ENCODE measurements around the gene TSSK6.
A peak's percentile ranks its signal among the peaks of the same experiment; 100 is the strongest.

TSSK6 gene

GRCh38 chr19:19540064-19540714 is 24.8 kb upstream of the TSSK6 start:
- Mint-ChIP-seq H3K27ac (peak overlapping the region; percentile 42), H3K4me1 (peaks cover 20 to 29% of the 10 kb centered on the region in 2 donors), H3K27me3 (peaks cover 52 to 69% of the 10 kb centered on the region in 2 donors), H3K4me3 (peak overlapping the region; percentile 76 to 84), H3K36me3 (peaks cover 10 to 13% of the 10 kb centered on the region in 2 donors), H3K9me3 (no peaks in the 10 kb centered on the region)
- peak; percentile 27 to 50 for ATAC-seq (replicated peaks)
- DNase-seq: peak; percentile 41

DNA sequence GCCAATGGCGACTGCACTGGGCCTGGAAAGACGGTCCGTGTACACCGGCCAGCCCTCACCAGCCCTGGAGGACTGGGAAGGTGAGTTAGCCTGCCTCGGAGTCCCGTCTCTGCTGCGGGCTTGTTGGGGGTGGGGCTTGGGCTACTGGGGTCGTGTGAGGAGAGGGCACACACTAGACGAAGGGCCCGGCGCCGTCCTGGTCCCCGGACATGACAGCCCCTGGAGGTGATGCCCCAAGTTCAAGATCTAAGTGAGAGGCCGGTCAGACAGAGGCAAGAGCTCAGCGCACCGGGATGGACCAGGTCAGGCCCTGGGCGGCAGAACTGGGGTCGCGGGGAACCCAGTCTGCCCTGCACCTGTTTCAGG is 24.3 kb upstream of the TSSK6 start:
- Mint-ChIP-seq H3K36me3 (peaks cover 10 to 15% of the 10 kb centered on the region in 2 donors), H3K9me3 (no peaks in the 10 kb centered on the region), H3K27me3 (peaks cover 52 to 69% of the 10 kb centered on the region in 2 donors), H3K4me3 (peak overlapping the region in 1 of 2 donors; percentile 56), H3K4me1 (peaks cover 20 to 29% of the 10 kb centered on the region in 2 donors), H3K27ac (no peak overlapping the region)
- ATAC-seq (replicated peaks) (no peak), DNase-seq (no peak)

- H3K9me3 Mint-ChIP-seq: no peaks in the 10 kb centered on the region
- H3K36me3 Mint-ChIP-seq: peaks cover 16 to 22% of the 10 kb centered on the region in 2 donors
- peak overlapping the region; percentile 46 to 70 for H3K4me3 Mint-ChIP-seq
- ATAC-seq (replicated peaks) (peak; percentile 15 to 27), DNase-seq (no peak)
- peaks cover 24 to 29% of the 10 kb centered on the region in 2 donors for H3K4me1 Mint-ChIP-seq
- peak overlapping the region; percentile 81 for H3K27ac Mint-ChIP-seq
- peaks cover 49 to 67% of the 10 kb centered on the region in 2 donors for H3K27me3 Mint-ChIP-seq
Measured at GRCh38 chr19:19538785-19539166, 23.4 kb upstream of the TSSK6 start.

DNA sequence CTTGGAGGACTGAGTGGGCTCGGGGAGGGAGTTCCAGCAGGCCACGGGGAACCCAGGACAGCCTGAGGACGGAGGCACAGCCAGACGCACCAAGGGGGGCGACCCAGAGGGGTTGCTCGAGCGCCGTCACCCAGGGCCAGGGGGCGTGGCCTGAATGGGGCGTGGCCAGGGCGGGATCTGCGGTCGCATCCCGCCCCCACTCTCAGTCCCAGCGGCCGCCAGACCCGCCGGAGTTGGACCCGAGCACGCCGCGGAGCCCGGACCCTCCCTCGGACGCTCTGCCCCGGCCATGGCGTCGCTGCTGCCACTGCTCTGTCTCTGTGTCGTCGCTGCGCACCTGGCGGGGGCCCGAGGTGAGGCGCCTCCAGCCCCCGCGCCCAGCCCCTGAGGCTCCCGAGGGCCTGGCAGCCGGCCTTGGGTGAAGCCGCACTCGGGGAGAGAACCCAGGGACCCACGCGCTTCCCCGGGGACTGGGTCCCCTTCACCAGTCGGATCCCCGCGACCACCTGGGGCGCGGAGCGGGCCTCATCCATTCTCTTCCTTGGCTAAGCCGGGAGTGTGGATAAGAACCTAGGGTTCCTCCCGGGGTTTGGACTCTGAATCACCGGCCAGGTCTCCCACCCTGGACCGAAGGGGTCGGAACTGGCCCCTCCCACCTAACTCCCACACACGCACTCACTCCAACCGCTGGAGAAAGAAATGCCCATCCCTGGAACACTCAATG is 22.9 kb upstream of the TSSK6 start, which contains the start of gene CILP2:
TSS of gene CILP2 (plus strand) at position 205 of the 724 bp plus-strand sequence. CDS start at position 290, 85 bp downstream.
- DNase-seq (no peak), ATAC-seq (replicated peaks) (peak; percentile 26 to 35)
- no peaks in the 10 kb centered on the region for H3K9me3 Mint-ChIP-seq

GRCh38 chr19:19537075-19538048 is 22.0 kb upstream of the TSSK6 start:
- Mint-ChIP-seq H3K36me3 (peaks cover 19 to 22% of the 10 kb centered on the region in 2 donors), H3K9me3 (no peaks in the 10 kb centered on the region), H3K27ac (peak overlapping the region; percentile 27), H3K27me3 (peaks cover 38 to 53% of the 10 kb centered on the region in 2 donors), H3K4me1 (peaks cover 24 to 30% of the 10 kb centered on the region in 2 donors), H3K4me3 (peak overlapping the region; percentile 33 to 72)
- DNase-seq: no peak
- ATAC-seq (replicated peaks): no peak

More for the DNA sequence above, 22.9 kb upstream of the TSSK6 start, which contains the start of gene CILP2:
- H3K27me3 Mint-ChIP-seq: peaks cover 45 to 61% of the 10 kb centered on the region in 2 donors
- H3K27ac Mint-ChIP-seq: peak within 1 kb of the TSS; percentile 81
- peaks cover 24 to 29% of the 10 kb centered on the region in 2 donors for H3K4me1 Mint-ChIP-seq
- H3K4me3 Mint-ChIP-seq: peak within 1 kb of the TSS; percentile 46 to 72
- H3K36me3 Mint-ChIP-seq: peaks cover 16 to 22% of the 10 kb centered on the region in 2 donors

GRCh38 chr19:19535311-19536191 is 20.2 kb upstream of the TSSK6 start:
- Mint-ChIP-seq H3K9me3 (no peaks in the 10 kb centered on the region), H3K4me3 (no peak overlapping the region), H3K27me3 (peaks cover 23 to 35% of the 10 kb centered on the region in 2 donors), H3K27ac (no peak overlapping the region), H3K4me1 (peaks cover 18 to 26% of the 10 kb centered on the region in 2 donors), H3K36me3 (peaks cover 24 to 32% of the 10 kb centered on the region in 2 donors)
- no peak for DNase-seq
- no peak for ATAC-seq (replicated peaks)

DNA sequence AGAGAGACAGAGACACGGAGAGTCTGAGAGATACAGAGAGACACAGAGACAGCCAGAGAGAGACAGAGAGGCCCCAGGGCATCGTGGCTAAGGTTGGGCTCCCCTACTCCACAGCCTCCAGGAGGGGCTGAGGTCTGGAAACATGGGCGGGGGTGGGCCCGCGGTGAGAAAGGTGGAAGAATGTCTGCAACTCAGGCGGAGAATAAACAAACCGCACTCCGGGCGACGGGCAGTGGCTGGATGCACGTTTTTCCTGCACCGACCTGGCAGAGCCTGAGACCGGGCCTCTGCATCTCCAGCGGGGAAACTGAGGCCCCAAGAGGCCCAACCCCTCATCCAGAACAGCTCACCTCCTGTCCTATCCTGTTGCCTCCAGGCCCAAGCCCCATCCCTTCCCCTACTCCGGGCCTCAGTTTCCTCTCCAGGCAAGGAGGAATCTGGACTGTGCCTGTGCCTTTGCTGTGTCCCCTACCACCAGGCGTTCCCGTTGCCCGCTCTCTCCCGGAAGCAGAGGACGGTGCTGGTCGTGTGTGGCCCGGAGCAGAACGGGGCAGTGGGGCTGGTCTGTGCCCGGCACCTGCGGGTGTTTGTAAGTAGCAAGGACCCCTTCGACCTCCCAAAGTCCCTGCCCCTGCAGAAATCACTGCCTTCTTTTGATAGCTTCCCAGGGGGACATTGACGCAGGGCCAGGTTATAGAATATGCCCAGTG is 19.4 kb upstream of the TSSK6 start:
- DNase-seq (no peak), ATAC-seq (replicated peaks) (no peak)
- Mint-ChIP-seq H3K27ac (no peak overlapping the region), H3K4me3 (no peak overlapping the region), H3K27me3 (peaks cover 20 to 26% of the 10 kb centered on the region in 2 donors), H3K36me3 (peaks cover 24 to 32% of the 10 kb centered on the region in 2 donors), H3K4me1 (peaks cover 17 to 22% of the 10 kb centered on the region in 2 donors), H3K9me3 (no peaks in the 10 kb centered on the region)

DNA sequence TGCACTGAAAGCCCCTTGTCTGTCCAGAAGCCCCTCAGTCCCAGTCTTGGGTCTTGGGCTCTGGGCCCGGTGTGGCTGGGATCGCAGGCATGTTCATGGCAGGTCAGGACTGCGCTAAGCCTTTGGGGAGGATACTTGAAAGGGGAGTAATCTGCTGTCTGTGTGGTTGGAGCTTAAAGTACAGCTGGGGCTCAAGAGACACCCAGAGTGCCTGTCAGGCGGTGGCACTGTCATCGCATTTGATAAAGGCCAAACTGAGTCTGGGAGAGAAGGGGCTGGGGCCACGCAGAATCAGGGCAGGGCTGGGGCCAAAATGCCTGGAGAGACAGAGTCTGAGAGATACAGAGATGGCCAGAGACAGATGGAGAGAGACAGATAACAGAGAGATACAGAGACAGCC is 18.5 kb upstream of the TSSK6 start:
- peaks cover 14 to 15% of the 10 kb centered on the region in 2 donors for H3K4me1 Mint-ChIP-seq
- no peak overlapping the region for H3K27ac Mint-ChIP-seq
- ATAC-seq (replicated peaks): no peak
- no peaks in the 10 kb centered on the region for H3K9me3 Mint-ChIP-seq
- peaks cover 28 to 33% of the 10 kb centered on the region in 2 donors for H3K36me3 Mint-ChIP-seq
- no peak overlapping the region for H3K4me3 Mint-ChIP-seq
- DNase-seq: no peak
- H3K27me3 Mint-ChIP-seq: peaks cover 14 to 18% of the 10 kb centered on the region in 2 donors

DNA sequence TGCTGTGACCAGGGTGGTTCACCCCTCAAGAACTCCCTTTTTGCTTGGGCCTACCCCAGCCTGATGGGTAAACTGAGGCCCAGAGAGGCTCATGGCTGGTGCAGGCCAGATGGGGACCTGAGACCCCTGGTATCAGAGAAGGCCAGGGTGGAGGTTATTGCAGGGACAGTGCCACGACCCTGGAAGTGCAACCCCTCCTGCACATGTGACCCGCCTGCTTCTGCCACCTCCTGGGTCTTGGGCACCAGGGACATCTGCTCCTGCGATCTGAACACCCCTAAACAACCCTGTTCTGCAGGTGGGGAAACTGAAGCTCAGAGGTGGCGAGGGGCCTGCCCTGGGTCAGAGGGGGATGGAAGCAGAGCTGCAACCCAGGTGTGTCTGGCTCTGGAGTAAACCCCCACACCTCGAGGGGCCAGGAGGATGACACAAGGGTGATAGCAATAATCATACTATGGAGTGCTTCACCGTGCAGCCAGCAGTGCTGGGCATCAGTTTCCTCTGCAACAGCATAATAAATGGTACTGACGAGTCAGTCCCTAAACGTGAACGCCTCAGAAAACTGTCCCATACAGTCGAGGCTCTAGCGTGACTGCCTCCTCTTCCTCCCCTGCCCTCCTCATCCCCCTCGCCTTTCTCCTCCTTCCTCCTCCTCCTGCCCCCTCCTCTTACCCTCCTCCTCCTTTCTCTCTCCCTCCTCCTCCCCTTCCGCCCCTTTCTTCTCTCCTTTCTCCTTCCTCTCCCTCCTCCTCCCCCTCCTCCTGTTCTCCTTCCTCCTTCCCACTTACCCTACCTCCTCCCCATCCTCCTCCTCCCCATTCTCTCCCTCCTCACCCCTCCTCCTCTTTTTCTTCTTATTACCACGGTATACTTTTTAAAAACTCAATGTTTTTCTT is 17.7 kb upstream of the TSSK6 start:
- Mint-ChIP-seq H3K27ac (peak overlapping the region; percentile 9), H3K27me3 (peaks cover 9 to 12% of the 10 kb centered on the region in 2 donors), H3K36me3 (peaks cover 32 to 35% of the 10 kb centered on the region in 2 donors), H3K4me3 (no peak overlapping the region), H3K4me1 (peaks cover 7 to 10% of the 10 kb centered on the region in 2 donors), H3K9me3 (no peaks in the 10 kb centered on the region)
- ATAC-seq (replicated peaks): peak; percentile 2 to 8
- no peak for DNase-seq

GRCh38 chr19:19531951-19532805 is 16.8 kb upstream of the TSSK6 start:
- DNase-seq (peak; percentile 73), ATAC-seq (replicated peaks) (peak; percentile 89 to 90)
- H3K27ac Mint-ChIP-seq: peak overlapping the region; percentile 65
- no peaks in the 10 kb centered on the region for H3K9me3 Mint-ChIP-seq
- H3K36me3 Mint-ChIP-seq: peaks cover 35 to 41% of the 10 kb centered on the region in 2 donors
- peaks cover 4 to 6% of the 10 kb centered on the region in 2 donors for H3K27me3 Mint-ChIP-seq
- peaks cover 7 to 8% of the 10 kb centered on the region in 2 donors for H3K4me1 Mint-ChIP-seq
- no peak overlapping the region for H3K4me3 Mint-ChIP-seq

DNA sequence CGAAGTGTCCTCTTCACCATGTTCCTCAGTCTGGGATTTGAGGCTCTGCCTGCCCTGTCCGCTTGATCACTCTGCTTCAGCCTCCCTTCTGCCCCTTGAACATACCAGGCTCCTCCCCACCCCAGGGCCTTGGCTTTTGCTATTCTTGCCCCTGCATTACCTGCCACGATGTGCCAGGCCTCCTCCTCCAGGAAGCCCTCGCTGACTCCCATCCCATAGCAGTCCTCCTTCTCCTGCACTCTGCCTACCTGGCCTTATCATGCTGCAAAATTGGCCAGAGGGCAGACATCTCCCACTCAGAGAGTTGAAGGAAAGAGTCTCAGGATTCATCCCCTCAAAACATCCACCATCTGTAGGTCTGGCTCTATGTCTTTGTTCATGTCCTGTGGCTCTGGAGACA is 15.5 kb upstream of the TSSK6 start:
- Mint-ChIP-seq H3K27me3 (no peaks in the 10 kb centered on the region), H3K4me3 (no peak overlapping the region), H3K27ac (no peak overlapping the region), H3K36me3 (peaks cover 27 to 46% of the 10 kb centered on the region in 2 donors), H3K4me1 (peaks cover 8 to 17% of the 10 kb centered on the region in 2 donors), H3K9me3 (no peaks in the 10 kb centered on the region)
- no peak for ATAC-seq (replicated peaks)
- DNase-seq: no peak

All from stimulated activated naive B cell treated with anti-CD40 and anti-IgM and Interleukin-4, amounts not matched to agents 10 μg/mL and 1 μg/mL and 100 μg/mL, for 72 hours (primary cell).